Kidney capillary endothelial cell (primary cell): ENCODE data around the gene TYW1B.
A peak's percentile ranks its signal among the peaks of the same experiment; 100 is the strongest.
"Not testable (repeated sequence)": the region's sequence is repeated elsewhere in the genome, so short reads cannot be mapped to it uniquely, and the experiment has no call there.

Source experiments
- DNase-seq: peaks from one replicate; pipeline ENCODE4 v3.0.0-alpha.2; 2018; ENCODE audit warnings: low spot score

Gene TYW1B

DNA sequence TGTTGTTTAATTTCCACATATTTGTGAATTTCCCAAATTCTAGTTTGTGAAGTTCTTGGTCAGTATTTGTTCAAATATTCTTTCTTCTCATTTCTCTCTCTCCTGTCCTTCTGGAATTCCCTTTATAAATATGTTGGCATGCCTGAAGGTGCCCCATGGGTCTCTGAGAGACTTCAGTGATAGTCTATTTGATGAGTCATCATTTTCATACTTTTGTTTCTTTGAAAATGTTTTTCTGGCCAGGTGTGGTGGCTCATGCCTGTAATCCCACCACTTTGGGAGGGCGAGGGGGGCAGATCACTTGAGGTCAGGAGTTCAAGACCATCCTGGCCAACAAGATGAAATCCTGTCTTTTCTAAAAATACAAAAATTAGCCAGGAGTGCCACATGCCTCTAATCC is 127.5 kb downstream of the TYW1B start:
- not testable (repeated sequence) for DNase-seq

DNA sequence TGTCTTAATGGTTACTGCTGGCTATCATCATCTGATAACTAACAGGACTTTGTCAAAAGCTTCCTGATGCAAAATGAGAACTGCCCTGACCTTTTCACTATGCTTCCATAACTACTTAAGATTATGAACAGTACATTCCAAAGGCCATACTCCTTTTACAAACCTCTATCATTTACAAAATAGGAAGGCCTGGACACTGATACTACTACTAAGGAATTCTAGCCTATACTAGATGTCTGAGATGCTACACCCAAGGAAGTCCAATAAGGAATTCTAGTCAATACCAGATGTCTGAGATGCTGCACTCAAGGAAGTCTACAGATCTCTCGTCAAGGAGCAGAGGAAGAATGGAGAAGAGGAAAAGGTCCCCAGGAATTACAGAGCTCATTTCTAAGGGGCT is 130.9 kb downstream of the TYW1B start:
- DNase-seq = not testable (repeated sequence)

DNA sequence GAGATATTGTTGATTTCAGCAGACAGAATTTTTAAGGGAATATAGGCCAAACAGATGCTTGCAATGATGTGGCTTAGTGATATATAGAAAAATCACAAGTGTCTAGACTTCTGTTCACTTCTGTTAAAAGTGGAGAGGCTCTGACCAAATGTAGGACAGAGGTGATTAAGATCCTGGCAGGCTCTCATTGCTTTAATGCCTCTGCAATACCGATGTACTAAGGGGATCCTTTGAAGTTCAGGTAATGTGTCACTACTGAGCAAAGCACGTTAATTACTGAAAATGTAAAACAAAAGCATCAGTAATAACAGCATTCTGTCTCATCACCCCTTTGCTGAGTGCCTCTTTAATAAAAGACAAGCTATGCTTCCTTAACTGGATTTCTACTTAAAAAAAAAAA is 131.4 kb downstream of the TYW1B start:
- not testable (repeated sequence) for DNase-seq

DNA sequence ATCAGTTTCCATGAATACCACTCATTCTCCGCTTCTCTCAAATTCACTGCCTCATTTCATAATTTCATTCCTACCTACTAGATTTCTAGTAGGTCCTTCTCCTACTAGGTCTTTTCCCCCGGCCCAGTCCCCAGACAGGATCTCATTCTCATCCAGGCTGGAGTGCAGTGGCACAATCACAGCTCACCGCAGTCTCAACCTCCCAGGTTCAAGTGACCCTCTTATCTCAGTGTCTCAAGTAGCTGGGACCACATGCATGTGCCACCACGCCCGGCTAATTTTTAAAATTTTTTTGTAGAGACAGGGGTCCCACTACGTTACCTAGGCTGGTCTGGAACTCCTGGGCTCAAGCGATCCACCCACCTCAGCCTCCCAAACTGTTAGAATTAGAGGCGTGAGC is 132.5 kb downstream of the TYW1B start:
- DNase-seq = not testable (repeated sequence)

DNA sequence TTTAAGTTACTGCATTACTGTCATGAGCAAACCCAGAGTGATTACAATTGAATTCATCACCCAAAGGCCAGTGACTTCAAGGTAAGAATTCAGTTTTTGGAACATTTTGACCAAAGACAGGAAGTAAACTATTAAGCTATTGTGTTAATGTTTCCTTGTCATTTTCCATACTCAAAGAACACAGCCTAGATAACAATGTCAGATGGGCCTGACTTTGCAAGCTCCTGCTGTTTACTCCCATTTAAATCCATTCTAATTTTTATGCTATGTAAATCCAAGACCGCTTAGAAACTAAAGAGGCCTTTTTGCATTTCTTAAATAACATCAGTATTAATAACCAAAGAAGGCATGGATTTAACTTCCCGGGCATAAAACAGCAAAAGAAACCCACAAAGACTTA is 136.6 kb downstream of the TYW1B start:
- peak; percentile 33 for DNase-seq

DNA sequence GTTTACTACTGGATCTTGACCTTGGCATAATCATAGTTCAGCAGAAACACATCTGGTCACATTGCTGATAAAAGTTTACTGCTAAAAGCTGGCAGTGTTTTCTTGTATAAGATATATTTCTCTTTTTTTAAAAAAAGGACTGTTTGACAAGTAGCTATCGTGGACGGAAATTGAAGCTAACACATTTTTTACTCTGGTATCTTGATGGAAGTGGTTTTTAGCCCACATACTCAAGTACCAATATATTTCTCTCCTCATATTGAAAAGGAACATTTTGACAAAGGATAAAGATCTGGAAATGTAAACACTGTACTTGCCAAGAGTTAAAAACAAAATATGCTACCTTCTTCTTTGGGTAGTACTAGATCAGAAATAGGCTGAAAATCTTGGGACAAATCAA is 137.8 kb downstream of the TYW1B start:
- not testable (repeated sequence) for DNase-seq

DNA sequence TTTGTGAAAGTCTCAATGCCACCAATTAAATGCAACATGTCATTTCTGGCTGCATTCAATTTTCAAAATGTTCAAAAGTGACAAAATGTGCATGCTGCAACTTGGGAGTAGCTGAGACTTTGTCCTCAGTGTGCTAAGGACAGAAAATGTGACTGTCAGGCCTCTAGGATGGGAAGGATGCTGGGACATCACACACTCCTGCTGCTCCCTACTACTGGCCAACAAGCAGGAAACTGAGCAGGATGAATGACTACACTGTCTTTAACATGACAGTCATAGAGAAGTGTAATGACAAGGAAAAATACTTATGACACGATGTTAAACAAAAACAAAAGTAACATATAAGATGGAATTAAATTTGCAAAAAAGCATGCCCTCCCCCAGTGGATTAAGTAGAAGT is 138.7 kb downstream of the TYW1B start:
- DNase-seq = peak; percentile 36

DNA sequence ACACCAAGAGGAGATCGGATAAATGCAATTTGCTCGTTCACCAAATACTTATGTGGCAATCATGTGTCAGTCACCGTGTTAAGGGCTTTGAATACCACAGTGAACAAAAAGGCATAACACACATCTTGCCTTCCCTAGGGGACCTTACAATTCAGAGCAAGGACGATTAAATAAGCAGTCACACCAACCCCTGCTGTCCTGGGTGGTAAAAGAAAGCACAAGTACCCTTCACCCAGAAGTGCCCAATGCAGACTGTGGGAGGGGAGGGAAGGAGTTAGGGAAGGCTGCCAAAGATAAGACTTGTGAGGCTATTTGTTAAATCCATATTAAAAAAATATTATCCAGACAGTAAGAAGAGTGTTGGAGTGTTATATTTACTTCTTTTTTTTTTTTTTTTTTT is 146.8 kb downstream of the TYW1B start:
- not testable (repeated sequence) for DNase-seq

DNA sequence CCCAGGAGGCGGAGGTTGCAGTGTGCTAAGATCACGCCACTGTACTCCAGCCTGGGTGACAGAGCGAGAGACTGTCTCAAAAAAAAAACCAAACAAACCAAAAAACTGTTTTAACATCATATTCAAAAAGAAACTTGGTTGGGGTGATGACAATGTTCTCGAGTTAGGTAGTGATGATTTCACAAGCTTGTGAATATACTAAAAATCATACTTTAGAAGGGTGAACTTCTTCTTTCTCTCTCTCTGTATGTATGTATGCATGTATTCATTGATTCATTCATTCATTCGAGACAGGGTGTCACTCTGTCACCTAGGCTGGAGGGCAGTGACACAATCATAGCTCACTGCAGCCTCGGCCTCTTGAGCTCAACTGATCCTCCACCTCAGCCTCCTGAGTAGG is 151.1 kb downstream of the TYW1B start:
- not testable (repeated sequence) for DNase-seq

DNA sequence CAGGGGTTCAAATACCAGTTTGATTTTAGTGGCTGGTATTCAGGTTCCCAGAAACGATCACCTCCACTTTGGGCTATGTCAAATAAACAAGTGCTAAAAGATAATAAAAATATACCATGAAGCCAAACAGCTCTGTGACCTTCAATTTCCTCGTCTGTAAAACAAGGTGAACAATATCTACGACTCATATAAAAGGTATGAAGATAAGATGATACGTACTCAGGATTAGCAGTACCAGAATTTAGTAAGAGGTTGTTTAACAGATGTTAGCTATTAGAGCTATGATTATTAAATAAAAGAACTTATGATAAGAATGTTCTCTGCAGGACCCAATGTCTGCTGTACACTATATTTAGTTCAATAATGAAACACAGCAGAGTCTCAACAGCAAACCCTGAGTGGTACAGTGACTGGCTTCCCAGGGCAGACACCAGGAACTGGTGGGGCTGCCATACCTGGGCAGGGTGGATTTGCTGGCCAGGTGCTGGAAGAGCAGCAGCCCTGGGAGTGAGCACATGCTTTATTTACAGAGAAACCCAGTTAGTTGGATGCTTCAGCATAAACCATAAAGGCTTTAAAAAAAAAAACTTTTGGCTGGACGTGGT is 151.8 kb downstream of the TYW1B start:
- not testable (repeated sequence) for DNase-seq

DNA sequence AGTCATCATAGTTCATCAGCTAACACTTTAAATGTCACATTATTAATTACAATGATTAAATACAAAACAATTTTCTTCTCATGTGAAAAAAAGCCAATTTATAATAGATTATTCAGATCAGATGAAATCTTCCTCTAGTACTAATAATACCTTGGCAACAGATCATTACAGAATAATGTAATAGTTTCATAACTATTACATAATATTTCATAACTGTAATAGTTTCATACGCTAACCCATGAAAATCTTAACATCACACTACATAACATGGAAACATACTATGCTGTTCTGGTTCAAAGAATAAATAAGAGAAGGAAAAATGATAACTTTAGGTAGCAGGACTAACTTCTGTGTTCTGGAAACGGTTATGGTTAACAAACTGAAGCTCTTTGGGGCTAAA is 152.3 kb downstream of the TYW1B start:
- DNase-seq = not testable (repeated sequence)

DNA sequence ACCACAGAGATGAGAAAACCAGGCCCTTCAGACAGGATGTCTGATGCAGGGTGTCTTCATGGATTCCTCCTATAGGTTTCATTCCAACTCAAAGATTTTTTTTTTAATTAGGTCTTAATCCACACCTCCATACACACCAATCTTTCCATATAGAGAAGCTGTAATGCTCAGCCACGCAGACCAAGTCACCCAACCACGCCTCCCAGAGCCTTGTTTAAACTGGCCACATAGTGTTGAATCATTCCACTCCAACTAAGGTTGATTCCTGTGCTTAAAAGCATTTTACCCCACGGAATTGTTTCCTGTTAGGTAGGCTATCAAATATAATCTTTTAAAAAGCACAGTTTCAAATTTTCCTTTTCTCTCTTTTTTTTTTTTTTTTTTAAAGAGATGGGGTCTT is 153.6 kb downstream of the TYW1B start:
- no peak for DNase-seq

DNA sequence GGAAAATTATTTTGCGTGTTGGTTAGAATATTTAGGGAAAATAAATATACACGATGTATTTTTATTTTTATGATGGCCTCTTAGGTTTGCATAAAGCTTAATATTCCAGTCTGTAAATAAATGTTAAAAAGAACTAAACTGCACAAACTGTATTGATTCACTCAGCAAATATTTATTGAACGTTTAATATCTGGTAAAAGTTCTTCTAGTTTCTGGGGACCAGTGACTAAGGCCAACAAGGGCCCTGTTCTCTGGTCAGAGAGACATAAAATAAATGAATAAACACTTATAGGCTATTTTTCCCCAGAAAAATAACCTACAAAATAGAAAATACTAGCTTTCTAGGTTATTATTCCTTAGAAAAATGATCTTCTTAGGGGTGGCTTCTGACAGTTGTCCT is 157.2 kb downstream of the TYW1B start:
- DNase-seq = not testable (repeated sequence)

DNA sequence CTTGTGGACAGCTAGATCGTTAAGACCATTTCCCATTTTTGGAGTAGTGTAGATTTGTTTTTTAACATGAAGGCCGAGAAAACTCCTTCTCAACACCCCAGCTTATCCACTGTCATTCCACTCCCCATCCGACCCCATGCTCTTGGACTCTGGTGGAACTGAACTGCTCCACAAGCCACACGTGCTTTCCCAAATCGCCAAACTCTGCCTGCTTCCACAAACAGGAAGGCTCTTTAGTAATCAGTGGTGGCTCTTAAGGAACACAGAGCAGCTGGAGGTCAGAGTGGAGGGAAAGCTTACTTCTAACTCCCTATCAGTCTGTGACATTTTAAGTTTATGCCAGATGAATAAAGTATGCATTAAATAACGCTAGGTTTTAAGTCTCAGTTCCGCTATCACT is 159.6 kb downstream of the TYW1B start:
- DNase-seq = not testable (repeated sequence)

DNA sequence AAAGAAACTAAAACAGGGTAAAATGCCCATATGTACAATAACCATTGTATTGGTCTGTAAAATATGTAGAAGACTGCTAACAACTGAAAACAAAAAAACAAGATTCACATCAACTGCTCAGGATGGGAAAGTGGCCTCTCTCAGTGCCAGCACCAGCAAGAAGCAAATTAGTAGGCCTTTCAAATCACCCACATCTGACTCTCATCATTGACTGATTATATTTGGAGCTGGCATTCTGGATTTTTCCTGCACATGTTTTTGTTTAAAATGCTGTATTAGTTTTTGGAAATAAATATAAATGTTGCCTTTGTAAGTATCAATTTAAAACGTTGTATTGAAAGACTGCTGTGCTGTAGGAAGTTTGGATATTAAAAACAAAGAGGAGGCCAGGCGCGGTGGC is 161.0 kb downstream of the TYW1B start:
- not testable (repeated sequence) for DNase-seq

DNA sequence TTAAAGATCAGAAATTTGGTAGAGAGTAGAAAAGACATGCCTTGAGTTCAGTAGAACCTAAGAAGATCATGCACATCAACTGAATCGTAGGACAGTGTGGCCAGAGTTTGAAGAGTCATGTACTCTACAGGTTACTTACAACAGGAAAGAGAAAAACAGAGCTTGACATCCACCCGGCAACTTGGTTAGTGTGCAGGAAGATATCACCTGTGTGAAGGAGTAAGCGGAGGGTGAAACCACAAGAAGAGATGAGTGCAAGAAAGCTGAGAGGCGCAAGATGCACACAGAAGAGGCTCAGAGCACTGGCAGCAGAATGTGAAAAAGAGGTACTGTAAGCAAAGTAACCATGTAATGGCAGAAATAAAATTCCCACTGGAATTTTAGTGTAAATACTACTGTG is 179.4 kb downstream of the TYW1B start:
- not testable (repeated sequence) for DNase-seq

DNA sequence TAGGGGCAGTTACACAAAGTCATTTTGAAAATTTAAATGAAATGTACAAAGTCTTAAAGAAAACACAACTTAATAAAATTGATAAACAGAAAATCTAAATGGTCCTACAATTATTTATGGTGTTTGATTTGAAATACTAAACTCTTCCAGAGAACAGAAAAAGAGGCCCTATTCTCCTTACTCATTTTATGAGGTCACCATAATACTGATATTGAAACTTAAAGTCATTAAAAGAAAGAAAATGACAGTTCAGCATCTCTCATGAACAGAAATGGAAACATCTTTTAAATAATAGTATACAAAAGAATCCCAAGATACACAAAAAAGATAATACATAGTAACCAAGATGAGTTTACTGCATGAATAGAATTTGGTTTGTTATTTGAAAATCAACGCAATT is 184.3 kb downstream of the TYW1B start:
- DNase-seq = not testable (repeated sequence)

DNA sequence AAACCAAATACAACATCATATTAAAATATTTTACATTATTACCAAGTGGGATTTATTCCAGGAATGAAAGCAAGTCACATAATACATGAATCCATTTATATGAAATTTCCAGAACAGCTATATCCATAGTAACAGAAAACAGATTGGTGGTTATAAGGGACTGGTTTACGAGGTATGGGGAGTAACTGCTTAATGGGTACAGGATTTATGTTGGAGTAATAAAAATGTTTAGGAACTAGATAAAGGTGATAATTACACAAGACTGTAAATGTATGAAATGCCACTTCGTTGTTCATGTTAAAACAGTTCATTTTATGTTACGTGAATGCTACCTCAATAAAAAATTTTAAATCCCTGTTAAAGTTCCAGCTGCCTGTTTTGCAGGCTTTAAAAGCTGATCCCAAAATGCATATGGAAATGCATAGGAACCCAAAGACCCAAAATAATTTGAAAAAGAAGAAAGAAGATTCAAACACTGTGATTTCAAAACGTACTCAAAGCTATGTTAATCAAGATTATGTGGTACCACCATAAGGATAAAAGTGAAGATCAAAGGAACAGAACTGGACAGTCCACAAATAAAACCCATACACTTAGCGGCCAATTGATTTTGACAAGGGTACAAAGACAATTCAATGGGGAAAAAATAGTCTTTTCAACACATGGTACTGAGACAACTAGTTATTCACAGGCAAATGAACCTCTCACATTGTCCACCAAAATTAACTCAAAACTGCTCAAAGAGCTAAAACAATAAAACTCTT is 186.3 kb downstream of the TYW1B start:
- DNase-seq = not testable (repeated sequence)

DNA sequence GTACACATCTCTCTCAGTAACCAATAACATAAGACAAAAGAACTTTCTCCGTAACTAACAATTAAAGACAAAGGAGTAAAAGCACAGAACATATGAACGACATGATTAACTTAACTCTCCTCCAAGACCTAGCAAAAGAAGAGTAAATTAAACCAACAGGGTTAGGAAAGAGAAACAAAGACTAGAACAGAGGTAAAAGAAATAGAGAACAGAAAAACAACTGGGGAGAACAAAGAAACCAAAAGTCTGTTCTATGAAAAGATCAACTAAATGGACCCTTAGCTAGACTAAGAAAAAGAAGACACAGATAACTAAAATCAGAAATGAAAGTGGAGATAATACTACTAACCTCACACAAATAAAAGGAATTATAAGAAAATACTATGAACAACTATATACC is 187.3 kb downstream of the TYW1B start:
- DNase-seq = not testable (repeated sequence)

DNA sequence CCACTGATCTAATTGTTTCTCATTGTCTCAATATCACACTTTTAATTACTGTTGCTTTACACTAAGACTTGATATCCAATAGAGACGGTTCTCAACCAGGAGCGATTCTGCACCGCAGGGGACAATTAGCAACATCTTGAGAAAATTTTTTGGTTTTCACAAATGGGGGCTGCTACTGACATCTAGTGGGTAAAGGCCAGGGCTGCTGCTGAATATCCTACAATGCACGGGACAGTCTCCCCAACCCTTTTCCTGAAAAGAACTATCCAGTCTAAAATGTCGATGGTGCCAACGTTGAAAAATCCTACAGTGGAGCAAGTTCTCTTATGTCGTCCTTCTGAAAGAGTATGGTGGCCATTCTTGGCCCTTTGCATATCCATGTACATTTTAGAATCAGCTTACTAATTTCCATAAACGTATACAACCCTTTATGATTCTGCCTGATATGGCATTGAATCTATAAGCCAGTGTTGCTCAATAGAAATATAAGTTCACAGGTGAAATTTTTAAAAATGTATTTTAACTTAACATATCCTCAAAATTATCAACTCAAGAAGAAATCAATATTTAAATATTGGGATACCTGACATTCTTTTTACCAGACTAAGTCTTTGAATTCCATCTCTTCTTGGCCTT is 192.6 kb downstream of the TYW1B start:
- peak; percentile 0 for DNase-seq

DNA sequence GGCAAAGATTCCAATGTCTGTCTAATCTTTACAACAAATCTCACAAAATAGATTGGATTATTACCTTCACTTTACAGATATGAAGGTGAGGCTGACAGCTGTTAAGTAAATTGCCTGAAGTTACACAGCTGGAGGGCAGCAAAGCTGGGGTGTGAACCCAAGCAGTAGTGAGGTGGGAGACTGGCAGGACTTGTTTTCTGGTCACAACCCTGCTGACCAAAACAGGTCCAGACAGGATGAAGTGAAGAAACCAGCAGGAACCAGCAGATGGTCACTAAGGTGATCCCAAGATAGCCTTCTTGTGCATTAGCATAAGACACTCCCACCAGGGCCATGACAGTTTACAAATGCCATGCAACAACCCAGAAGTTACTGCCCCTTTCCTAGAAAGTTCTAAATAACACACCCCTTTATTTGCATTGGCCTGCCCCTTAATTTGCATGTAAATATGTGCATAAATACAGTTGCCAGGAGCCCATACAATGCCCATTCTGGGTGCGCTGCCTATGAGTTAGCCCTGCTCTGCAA is 195.2 kb downstream of the TYW1B start:
- DNase-seq = not testable (repeated sequence)

DNA sequence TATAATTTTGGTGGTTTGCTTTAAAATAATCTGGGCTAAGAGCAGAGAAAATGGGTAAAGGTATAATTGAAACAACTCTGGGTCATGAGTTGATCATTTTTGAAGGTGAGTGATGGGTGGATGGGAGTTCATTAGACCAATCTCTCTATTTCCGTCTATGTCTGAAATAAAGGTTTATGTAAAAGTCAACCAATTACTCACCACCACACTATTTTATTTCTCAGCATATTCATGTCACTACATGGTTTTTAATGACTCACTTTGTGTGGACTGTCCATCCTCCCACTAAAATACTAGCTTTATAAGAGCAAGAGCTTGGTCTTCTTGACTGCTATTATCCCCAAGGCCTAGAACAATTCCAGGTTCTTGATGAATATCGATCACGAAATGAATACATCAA is 199.6 kb downstream of the TYW1B start:
- not testable (repeated sequence) for DNase-seq

DNA sequence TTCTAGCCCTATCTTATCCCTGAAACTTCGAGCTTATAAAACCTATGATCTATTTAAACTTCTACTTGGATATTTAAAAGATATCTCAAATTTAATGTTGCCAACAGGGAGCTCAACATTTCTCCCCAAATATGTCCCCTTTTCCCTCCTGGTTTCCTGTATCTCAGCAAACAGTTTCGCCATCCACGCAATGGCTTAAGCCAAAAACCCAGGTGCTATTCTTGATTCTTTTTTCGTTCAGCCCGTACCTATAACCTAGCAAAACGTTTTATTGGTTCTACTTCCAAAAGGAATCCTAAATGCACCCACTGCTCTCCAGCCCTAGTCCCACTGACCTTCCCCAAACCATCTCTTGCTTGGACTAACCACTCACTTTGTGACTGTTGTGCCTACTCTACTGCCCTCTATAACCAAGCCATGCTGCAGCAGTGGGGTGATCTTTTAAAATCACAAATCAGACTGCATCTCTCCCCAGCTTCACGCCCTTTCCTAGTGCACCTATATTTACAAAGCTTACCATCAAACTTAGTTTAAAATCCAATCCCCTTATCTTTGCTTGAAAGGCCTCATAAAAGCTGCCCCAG is 201.5 kb downstream of the TYW1B start:
- DNase-seq = not testable (repeated sequence)
